Neural progenitor cell (in vitro differentiated cells): ENCODE measurements around the gene SRPX2. TPM values are rescaled to one million over a fixed set of nuclear protein-coding genes. Genes with fewer than 3 reads are reported as not detected.

Experiments
- DNase-seq: peaks from one replicate; pipeline ENCODE4 v3.0.0-alpha.2; 2016; ENCODE audit warnings: low spot score
- H2AFZ ChIP-seq: fragments of 200-600 bp; sonication (generic); replicated peaks from 2 replicates; pipeline ENCODE4 v1.6.1; 2016; ENCODE audit warnings: antibody characterized with exemption
- H3F3A ChIP-seq: fragments of 200-600 bp; sonication (generic); 2 replicates; pipeline ENCODE4 v1.6.1; 2016; ENCODE audit warnings: antibody characterized with exemption, low read depth
- H3K27ac ChIP-seq: fragments of 200-600 bp; sonication (generic); 2 replicates; pipeline ENCODE4 v1.5.1; 2016; ENCODE audit warnings: mild to moderate bottlenecking
- H3K27me3 ChIP-seq: fragments of 200-600 bp; sonication (generic); 2 replicates; pipeline ENCODE4 v1.6.1; 2016; ENCODE audit warnings: mild to moderate bottlenecking, moderate library complexity
- H3K36me3 ChIP-seq: fragments of 200-600 bp; sonication (generic); 2 replicates; pipeline ENCODE4 v1.5.1; 2016
- H3K4me1 ChIP-seq: fragments of 200-600 bp; sonication (generic); 2 replicates; pipeline ENCODE4 v1.6.1; 2016; ENCODE audit warnings: mixed run types
- H3K4me2 ChIP-seq: fragments of 200-600 bp; sonication (generic); 2 replicates; pipeline ENCODE4 v1.6.1; 2016
- H3K4me3 ChIP-seq: fragments of 200-600 bp; sonication (generic); 2 replicates; pipeline ENCODE4 v1.5.1; 2016
- H3K79me2 ChIP-seq: fragments of 200-600 bp; sonication (generic); 2 replicates; pipeline ENCODE4 v1.6.1; 2016; ENCODE audit warnings: low read depth
- H3K9ac ChIP-seq: fragments of 200-600 bp; sonication (generic); 2 replicates; pipeline ENCODE4 v1.6.1; 2016
- H3K9me3 ChIP-seq: fragments of 200-600 bp; sonication (generic); 2 replicates; pipeline ENCODE4 v1.5.1; 2016; ENCODE audit warnings: low read depth
- H4K20me1 ChIP-seq: fragments of 200-600 bp; sonication (generic); 2 replicates; pipeline ENCODE4 v1.6.1; 2016; ENCODE audit warnings: low read depth
- H3K27ac Mint-ChIP-seq: 3 replicates; pipeline ENCODE4 v1.8.0; 2021; ENCODE audit warnings: mixed read lengths
- H3K27me3 Mint-ChIP-seq: 2 replicates; pipeline ENCODE4 v1.8.0; 2022; ENCODE audit warnings: low read depth, mild to moderate bottlenecking, inconsistent platforms, moderate library complexity, mixed read lengths; ENCODE audit not compliant: insufficient read depth
- H3K36me3 Mint-ChIP-seq: 3 replicates; pipeline ENCODE4 v1.8.0; 2021; ENCODE audit warnings: mixed read lengths
- H3K4me1 Mint-ChIP-seq: 3 replicates; pipeline ENCODE4 v1.8.0; 2021; ENCODE audit warnings: mixed read lengths
- H3K4me3 Mint-ChIP-seq: 3 replicates; pipeline ENCODE4 v1.8.0; 2021; ENCODE audit warnings: mild to moderate bottlenecking, moderate library complexity, mixed read lengths
- H3K9me3 Mint-ChIP-seq: 3 replicates; pipeline ENCODE4 v1.8.0; 2020; ENCODE audit warnings: mixed read lengths
- EZH2 ChIP-seq: fragments of 200-600 bp; sonication (generic); IDR thresholded peaks from 2 replicates; pipeline ENCODE4 v1.6.1; 2017; ENCODE audit warnings: antibody characterized with exemption, mild to moderate bottlenecking, moderate library complexity
- EZH2phosphoT487 ChIP-seq: fragments of 200-600 bp; sonication (generic); IDR thresholded peaks from 2 replicates; pipeline ENCODE4 v1.6.1; 2017; ENCODE audit warnings: antibody characterized with exemption
- total RNA-seq: library from RNA; depleted of rRNA; stranded (reverse); fragments of >200 nt; gene quantifications from 2 replicates; pipeline ENCODE4 v1.2.3, GENCODE V29; 2015; ENCODE audit warnings: low replicate concordance
- TF ChIP-seq, protein P1 (sequence below): fragments of 200-600 bp; sonication (generic); IDR thresholded peaks from 2 replicates; pipeline ENCODE4 v1.5.1; 2017; ENCODE audit warnings: antibody characterized with exemption, mild to moderate bottlenecking

The SRPX2 gene
- total RNA-seq, 1 donor from 2014 or later = 0.11 TPM

DNA sequence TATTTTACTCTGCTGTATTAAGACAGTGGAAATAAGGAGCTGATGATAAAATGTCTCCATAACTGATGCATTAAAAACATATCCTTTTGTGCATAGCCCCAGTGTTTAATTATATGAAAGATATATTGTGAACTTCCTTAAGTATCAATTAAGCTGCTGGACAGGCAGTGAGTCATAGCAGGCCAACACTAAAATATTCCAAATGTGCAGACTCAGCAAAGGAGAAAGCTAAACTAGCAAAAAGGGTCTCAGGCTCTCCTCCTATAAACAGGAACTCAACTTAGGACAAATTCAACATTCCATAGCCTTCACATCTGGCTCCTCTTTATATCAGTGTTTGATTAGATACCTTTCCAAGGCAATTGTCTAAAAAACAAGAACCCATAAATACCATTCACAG, 43.7 kb upstream of the SRPX2 start:
- Mint-ChIP-seq H3K9me3 (no peaks in the 10 kb centered on the region), H3K36me3 (no peaks in the 10 kb centered on the region), H3K4me1 (peaks cover 12% of the 10 kb centered on the region), H3K27me3 (peaks cover 7% of the 10 kb centered on the region), H3K4me3 (no peak overlapping the region), H3K27ac (no peak overlapping the region)
- TF ChIP-seq, protein P1, sequence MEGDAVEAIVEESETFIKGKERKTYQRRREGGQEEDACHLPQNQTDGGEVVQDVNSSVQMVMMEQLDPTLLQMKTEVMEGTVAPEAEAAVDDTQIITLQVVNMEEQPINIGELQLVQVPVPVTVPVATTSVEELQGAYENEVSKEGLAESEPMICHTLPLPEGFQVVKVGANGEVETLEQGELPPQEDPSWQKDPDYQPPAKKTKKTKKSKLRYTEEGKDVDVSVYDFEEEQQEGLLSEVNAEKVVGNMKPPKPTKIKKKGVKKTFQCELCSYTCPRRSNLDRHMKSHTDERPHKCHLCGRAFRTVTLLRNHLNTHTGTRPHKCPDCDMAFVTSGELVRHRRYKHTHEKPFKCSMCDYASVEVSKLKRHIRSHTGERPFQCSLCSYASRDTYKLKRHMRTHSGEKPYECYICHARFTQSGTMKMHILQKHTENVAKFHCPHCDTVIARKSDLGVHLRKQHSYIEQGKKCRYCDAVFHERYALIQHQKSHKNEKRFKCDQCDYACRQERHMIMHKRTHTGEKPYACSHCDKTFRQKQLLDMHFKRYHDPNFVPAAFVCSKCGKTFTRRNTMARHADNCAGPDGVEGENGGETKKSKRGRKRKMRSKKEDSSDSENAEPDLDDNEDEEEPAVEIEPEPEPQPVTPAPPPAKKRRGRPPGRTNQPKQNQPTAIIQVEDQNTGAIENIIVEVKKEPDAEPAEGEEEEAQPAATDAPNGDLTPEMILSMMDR = no peak
- no peak for TF ChIP-seq EZH2phosphoT487
- TF ChIP-seq EZH2 = no peak
- no peaks in the 10 kb centered on the region for H3K9me3 ChIP-seq
- no peak for DNase-seq
- H3K9ac ChIP-seq = no peak overlapping the region
- no peak overlapping the region for H3K4me2 ChIP-seq
- H3K36me3 ChIP-seq = no peaks in the 10 kb centered on the region
- H2AFZ ChIP-seq = no peak overlapping the region
- H3K27me3 ChIP-seq = no peaks in the 10 kb centered on the region
- no peaks in the 10 kb centered on the region for H3K79me2 ChIP-seq
- no peaks in the 10 kb centered on the region for H4K20me1 ChIP-seq
- no peaks in the 10 kb centered on the region for H3F3A ChIP-seq
- H3K4me3 ChIP-seq = no peak overlapping the region
- no peak overlapping the region for H3K27ac ChIP-seq
- no peaks in the 10 kb centered on the region for H3K4me1 ChIP-seq

- Histone ChIP-seq H3K9ac (no peak overlapping the region), H3K9me3 (no peaks in the 10 kb centered on the region), H3K79me2 (no peaks in the 10 kb centered on the region), H3K4me1 (no peaks in the 10 kb centered on the region), H3F3A (no peaks in the 10 kb centered on the region), H3K27ac (no peak overlapping the region), H3K27me3 (no peaks in the 10 kb centered on the region), H3K36me3 (no peaks in the 10 kb centered on the region), H2AFZ (no peak overlapping the region), H3K4me2 (no peak overlapping the region), H3K4me3 (no peak overlapping the region), H4K20me1 (no peaks in the 10 kb centered on the region)
- no peak overlapping the region for H3K27ac Mint-ChIP-seq
- H3K4me3 Mint-ChIP-seq = no peak overlapping the region
- no peaks in the 10 kb centered on the region for H3K36me3 Mint-ChIP-seq
- H3K27me3 Mint-ChIP-seq = peaks cover 7% of the 10 kb centered on the region
- no peak for DNase-seq
- no peaks in the 10 kb centered on the region for H3K9me3 Mint-ChIP-seq
- peaks cover 12% of the 10 kb centered on the region for H3K4me1 Mint-ChIP-seq
- no peak for TF ChIP-seq EZH2
- TF ChIP-seq EZH2phosphoT487 = no peak
- TF ChIP-seq, protein P1 = no peak
Observed at GRCh38 chrX:100600758-100601157, 43.2 kb upstream of the SRPX2 start.

GRCh38 chrX:100606753-100607152, 37.2 kb upstream of the SRPX2 start:
- no peaks in the 10 kb centered on the region for H3K27me3 ChIP-seq
- no peaks in the 10 kb centered on the region for H3K9me3 ChIP-seq
- Mint-ChIP-seq H3K36me3 (no peaks in the 10 kb centered on the region), H3K4me1 (peaks cover 27% of the 10 kb centered on the region), H3K4me3 (no peak overlapping the region), H3K27ac (no peak overlapping the region), H3K27me3 (peaks cover 2% of the 10 kb centered on the region), H3K9me3 (no peaks in the 10 kb centered on the region)
- no peak overlapping the region for H3K27ac ChIP-seq
- H3K36me3 ChIP-seq = no peaks in the 10 kb centered on the region
- no peaks in the 10 kb centered on the region for H3F3A ChIP-seq
- no peak overlapping the region for H3K4me2 ChIP-seq
- no peaks in the 10 kb centered on the region for H4K20me1 ChIP-seq
- TF ChIP-seq EZH2 = no peak
- no peak for DNase-seq
- H2AFZ ChIP-seq = no peak overlapping the region
- no peaks in the 10 kb centered on the region for H3K79me2 ChIP-seq
- no peak overlapping the region for H3K4me3 ChIP-seq
- H3K9ac ChIP-seq = no peak overlapping the region
- H3K4me1 ChIP-seq = no peaks in the 10 kb centered on the region

DNA sequence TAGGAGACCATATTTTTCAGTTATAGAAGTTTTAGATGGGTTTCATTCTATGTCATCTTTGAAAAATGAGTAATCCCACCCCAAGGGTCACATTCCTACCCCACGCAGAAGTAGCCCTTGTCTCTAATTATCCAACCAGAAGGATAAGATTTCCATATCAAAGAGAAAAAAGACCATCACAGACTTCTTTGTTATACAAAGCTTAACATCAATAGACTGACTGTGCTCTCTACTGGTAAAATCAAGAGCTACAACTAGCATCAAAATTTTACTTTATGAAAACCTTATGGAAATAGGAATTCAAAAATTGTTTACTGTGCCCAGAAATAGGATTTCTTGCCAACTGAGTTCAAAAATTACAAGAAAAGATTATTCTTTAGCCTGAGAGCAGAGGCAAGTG, 34.4 kb upstream of the SRPX2 start:
- H3K9me3 Mint-ChIP-seq = no peaks in the 10 kb centered on the region
- Histone ChIP-seq H3F3A (no peaks in the 10 kb centered on the region), H3K4me1 (no peaks in the 10 kb centered on the region), H3K79me2 (no peaks in the 10 kb centered on the region), H3K4me2 (no peak overlapping the region), H4K20me1 (no peaks in the 10 kb centered on the region), H3K36me3 (no peaks in the 10 kb centered on the region), H3K9ac (no peak overlapping the region), H3K4me3 (no peak overlapping the region), H3K27ac (no peak overlapping the region), H3K9me3 (no peaks in the 10 kb centered on the region), H3K27me3 (no peaks in the 10 kb centered on the region), H2AFZ (no peak overlapping the region)
- peaks cover 21% of the 10 kb centered on the region for H3K4me1 Mint-ChIP-seq
- H3K27me3 Mint-ChIP-seq = peaks cover 2% of the 10 kb centered on the region
- TF ChIP-seq, protein P1 = peak; percentile 40
- no peak for TF ChIP-seq EZH2phosphoT487
- H3K4me3 Mint-ChIP-seq = no peak overlapping the region
- H3K36me3 Mint-ChIP-seq = no peaks in the 10 kb centered on the region
- H3K27ac Mint-ChIP-seq = peak overlapping the region; percentile 77
- DNase-seq = no peak
